Hematopoietic multipotent progenitor cell treated with erythropoietin and hydrocortisone succinate and interleukin-3 and kit ligand, for 15 days (in vitro differentiated cells): Measurements from ENCODE around the gene MAGEA3.
"Not testable (repeated sequence)": the region's sequence is repeated elsewhere in the genome, so short reads cannot be mapped to it uniquely, and the experiment has no call there.

Experiments used
- DNase-seq: peaks from one replicate; pipeline ENCODE4 v3.0.0-alpha.2; 2015; ENCODE audit warnings: low spot score

The MAGEA3 gene

GRCh38 chrX:152735860-152736511 is 37.4 kb downstream of the MAGEA3 start:
- no peak for DNase-seq

- DNase-seq: not testable (repeated sequence)
These were observed 37.9 kb downstream of the MAGEA3 start for GRCh38 chrX:152736528-152736927.

- no peak for DNase-seq
These were observed 40.0 kb downstream of the MAGEA3 start for GRCh38 chrX:152738560-152738959.
